Activated T-helper 1 cell treated with anti-CD3 and anti-CD28 coated beads, Interleukin-2, amount 50 U/mL, for 16 hours (primary cell): Measurements from ENCODE around the gene MAN2B1.
"Not testable (repeated sequence)": the region's sequence is repeated elsewhere in the genome, so short reads cannot be mapped to it uniquely, and the experiment has no call there.

Experiments
- DNase-seq, 2 donors: peaks; one replicate each; pipeline ENCODE4 v3.0.0-alpha.2; 2020; ENCODE audit warnings: low read depth in 1 of 2, low spot score in 1 of 2

Gene MAN2B1

DNA sequence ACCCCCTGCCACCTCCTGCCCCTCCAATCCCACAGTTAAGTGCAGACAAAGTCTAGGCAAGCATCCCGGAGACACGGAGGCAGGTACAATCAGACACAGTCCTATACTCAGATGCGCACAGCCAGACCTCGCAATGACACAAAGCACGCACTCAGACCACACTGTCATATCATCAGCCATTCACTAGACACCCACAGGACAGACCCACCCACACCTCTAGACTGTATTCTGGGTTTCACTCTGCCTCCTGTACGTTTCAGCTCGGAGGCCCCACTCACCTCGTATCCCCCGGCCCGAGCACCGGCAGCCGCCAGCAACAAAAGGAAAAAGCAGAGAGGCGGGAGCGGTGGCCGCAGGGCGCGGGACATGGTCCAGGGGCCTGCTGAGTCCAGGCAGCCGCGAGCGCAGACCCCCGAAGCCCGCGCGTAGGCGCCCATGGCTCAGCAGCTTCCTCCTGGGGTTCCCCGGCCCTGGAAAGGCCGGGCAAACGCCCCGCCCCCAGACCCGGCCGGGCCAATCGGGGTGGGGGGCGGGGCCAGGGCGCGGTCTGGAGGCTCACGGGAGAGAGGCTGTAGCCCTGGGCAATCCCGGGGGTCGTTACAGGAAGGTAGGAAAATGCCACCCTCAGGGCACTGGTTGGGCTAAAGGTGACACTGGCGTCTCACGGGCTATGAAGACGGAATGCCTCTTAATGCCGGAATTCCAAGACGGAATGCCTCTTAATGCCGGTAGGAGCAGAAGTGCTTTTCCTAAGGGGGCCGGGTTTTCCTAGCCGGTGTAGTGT is at the start of gene MAN2B1, which contains the start of gene WDR83:
Gene MAN2B1, minus strand, starts transcription at position 478 of the 784 bp plus-strand sequence. Its CDS starts 41 bp downstream, at position 437.
Gene WDR83, plus strand, starts transcription at position 543 of the 784 bp plus-strand sequence. CDS start 2,984 bp downstream, outside the sequence.
- peak; percentile 52 to 73 for DNase-seq

DNA sequence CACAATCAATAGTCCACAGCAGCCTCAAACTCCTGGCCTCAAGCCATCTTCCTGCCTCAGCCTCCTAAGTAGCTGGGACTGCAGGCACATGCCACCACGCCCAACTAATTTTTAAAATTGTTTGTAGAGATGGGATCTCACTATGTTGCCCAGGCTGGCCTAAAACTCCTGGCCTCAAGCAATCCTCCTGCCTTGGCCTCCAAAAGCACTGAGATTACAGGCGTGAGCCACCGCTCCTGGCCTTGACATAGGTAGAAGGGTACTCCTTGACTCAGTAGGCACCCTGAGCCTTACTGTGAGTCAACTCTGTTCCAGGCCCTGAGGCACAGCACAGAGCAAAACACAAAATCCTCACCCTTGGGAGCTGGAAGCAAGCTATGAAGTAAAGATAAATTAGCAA is 49.4 kb upstream of the MAN2B1 start:
- no peak for DNase-seq

DNA sequence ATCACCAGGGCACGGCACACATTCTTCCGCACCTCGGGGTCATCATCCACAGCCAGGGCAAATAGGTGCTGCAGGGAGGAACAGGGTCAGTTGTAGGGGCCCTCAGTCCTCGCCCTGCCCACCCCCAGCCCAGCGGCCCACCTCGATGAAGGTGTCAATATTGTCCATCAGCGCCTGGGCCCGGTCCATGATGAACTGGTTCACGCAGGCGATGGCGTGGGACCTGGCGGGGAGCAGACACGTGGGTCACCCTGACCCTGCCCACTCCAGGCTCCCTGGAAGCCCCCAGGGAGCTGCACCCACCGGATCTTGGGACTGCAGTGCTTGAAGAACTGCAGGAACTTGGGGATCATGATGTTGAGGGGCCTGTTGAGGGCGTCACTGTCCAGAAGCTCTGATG is 48.6 kb upstream of the MAN2B1 start:
- DNase-seq, result no peak

DNA sequence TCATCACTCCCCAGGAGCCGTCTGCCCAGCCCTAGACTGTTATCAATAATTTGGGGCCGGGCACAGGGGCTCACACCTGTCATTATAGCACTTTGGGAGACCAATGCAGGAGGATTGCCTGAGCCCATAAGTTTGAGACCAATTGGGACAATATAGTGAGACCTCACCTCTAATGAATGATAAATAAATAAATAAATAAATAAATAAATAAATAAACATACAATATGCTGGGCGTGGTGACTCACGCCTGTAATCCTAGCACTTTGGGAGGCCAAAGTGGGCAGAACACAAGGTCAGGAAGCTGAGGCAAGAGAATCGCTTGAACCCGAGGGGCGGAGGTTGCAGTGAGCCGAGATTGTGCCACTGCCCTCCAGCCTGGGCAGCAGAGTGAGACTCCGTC is 46.8 kb upstream of the MAN2B1 start:
- DNase-seq, result not testable (repeated sequence)

DNA sequence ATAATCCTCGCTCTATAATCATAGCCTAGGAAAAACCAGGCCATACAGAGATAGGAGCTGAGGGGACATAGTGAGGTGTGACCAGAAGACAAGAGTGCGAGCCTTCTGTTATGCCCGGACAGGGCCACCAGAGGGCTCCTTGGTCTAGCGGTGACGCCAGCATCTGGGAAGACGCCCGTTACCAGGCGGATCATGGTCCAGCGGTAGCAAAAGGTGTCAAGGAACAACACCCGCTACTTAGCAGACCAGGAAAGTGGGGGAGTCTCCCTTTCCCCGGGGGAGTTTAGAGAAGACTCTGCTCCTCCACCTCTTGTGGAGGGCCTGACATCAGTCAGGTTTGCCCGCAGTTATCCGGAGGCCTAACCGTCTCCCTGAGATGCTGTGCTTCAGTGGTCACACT is 45.5 kb upstream of the MAN2B1 start:
- not testable (repeated sequence) for DNase-seq

DNA sequence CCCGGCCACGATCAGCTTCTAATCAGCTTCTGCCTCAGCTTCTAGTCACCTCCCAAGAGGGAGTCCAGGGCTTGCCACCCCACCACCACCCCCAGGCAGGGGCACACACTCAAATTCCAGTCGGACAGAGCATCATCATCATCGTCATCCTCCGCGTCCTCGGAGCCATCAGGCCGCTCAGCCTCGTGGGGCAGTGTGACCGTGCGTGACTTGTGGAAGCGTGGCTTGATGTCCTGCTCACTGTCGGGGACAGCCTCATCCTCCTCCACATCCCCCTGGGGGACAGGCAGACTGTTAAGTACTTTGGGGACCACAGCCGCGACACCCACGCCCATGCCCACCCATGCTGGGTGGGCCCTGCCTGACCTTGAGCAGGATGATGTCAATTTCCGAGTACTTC is 44.6 kb upstream of the MAN2B1 start:
- DNase-seq, result no peak

DNA sequence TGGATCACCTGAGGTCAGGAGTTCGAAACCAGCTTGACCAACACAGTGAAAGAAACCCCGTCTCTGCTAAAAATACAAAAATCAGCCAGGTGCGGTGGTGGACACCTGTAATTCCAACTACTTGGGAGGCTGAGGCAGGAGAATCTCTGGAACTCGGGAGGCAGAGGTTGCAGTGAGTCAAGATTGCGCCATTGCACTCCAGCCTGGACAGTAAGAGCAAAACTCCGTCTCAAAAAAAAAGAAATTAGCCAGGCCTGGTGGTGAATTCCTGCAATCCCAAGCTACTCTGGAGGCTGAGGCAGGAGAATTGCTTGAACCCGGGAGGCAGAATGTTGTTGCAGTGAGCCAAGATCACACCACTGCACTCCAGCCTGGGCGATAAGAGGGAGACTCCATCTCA is 42.1 kb upstream of the MAN2B1 start:
- DNase-seq, result no peak

DNA sequence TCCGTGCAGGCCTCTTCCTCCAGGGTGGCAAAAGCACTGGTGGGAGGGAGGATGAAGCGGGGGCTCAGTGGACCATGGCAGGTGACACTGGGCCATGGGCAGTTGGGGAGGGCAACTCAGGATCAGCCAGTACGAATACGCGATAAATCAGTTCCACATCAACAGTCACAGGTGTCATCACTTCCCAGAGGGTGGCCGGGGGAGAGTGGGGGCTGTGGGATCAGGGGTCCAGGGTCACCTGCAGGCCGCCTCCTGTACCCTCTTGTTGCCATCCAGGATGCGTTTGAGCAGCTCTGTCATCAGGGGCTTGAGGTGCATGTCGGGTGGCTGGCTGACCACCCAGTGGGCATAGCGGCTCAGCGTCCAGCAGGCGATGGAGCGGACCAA is 39.8 kb upstream of the MAN2B1 start:
- DNase-seq, result no peak

DNA sequence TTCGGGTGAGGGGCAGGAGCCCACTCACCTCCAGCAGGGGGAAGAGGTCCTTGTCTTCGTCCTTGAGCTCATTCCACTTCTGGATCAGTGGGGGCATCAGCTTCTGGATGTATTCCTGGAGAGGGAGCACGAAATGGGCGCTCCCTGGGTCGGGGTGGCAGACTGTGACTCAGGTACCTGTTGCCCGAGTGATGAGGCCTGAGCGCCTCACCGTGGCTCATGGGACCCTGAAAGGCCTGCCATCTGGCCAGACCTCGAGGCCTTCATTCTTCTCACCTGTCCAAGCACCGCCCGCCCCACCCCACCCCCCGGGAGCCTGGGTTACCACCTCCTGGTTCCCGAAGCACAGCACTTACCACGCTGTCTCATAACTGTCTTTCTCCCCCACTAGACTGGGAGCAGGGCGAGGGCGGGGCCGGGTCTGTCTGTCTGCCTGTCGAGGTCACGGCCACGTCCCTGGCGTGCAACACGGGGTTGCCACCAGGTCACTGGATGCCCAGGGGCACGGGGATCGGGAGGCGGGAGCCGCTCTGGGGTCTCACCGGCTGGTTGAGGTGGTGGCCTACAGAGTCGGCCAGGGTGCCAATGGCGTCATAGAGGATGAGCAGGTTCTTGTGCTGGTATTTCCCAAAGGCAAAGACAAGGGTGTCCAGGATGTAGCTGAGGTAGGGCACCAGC is 39.3 kb upstream of the MAN2B1 start:
- DNase-seq, result no peak

DNA sequence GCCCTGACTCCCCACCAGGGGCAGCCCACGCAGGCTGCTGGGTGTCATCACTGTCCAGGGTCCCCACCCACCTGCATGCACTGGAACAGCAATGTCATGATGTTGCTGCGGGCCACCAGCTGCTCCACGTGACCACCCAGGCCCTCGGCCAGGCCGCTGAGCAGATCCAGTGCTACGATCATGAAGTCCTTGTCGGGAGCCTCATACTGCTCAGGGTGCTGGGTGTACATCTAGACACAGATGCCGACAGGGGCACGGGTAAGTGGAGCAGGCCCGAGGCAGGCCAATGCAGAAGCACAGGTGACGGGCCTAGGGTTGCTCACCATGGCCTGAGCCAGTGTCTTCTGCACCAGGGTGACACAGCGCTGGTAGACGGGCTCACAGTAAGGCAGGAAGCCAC is 38.6 kb upstream of the MAN2B1 start:
- no peak for DNase-seq

DNA sequence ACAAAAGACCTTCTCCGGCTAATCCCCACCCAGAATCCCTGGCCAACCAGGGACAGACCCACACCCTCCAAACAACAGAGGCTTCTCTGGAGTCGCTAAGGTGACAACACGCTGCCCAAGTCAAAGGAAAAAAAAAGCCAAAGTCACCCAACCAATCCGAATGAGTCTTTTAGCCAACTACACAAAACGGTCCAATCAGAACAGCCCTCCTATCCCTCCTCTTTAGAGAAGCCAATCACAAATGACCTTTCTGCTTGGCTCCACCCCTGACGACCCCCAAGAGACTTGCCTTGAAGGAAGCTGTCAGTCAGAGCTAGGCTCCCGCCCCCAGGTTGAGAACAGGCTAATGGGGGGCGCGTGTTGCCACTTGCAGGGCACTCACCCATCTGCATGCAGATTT is 36.5 kb upstream of the MAN2B1 start:
- DNase-seq, result no peak

DNA sequence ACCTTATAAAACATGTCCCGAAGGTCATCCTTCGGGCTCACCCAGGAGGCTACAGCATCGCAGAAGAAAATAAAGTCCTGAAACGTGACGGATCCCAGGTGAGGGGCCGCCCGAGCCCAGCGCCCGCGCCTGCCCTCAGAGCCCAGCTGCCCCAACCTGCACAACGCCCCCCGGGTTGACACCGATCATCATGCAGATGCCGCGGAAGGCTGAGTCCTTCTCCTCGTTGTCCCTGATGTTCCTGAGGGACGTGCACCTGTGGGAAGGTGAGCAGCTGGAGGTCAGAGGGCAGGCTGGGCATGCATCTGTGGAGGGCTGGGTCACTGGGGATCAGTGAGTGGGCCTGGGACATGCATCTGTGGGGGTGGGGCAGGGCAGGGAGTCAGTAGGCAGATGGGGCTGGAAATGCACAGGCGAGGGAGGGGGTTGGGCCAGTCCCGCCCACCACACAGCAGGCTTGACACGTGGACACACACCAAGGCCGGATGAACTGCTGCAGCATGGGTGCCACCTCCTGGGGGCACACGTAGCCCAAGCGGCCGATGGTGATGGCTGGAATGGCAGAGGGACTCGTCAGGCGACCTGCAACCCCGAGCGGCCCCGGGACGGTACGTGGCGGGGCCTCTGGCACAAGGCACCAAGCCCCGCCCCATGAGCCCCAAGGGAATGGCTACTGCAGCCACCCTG is 35.2 kb upstream of the MAN2B1 start:
- DNase-seq, result no peak

DNA sequence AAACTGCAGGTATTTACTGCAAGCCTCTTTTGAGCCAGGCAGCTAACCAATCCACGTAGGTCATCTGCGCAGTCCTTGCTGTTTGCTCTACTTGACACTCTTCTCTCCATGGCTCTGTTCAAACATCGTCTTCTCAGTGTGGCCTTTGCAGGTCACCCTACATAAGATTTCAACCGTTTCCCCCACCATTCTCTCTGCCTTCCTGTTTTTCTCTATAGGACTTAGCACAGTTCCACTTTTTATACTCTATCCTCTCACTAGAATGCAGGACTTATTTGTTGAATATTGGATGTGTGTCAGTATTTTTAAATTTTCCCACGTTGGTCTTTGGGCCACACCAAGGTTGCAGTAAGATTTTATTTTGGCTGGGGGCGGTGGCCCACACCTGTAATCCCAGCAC is 31.6 kb upstream of the MAN2B1 start:
- no peak for DNase-seq

DNA sequence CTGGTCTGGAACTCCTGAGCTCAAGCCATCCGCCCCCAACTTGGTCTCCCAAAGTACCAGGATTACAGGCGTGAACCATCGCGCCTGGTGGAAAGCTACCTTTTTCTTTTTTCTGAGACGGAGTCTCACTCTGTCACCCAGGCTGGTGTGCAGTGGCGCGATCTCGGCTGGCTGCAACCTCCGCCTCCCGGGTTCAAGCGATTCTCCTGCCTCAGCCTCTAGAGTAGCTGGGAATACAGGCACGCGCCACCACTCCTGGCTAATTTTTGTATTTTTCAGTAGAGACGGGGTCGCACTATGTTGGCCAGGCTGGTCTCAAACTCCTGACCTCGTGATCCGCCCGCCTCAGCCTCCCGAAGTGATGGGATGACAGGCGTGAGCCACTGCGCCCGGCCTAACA is 30.9 kb upstream of the MAN2B1 start:
- not testable (repeated sequence) for DNase-seq

DNA sequence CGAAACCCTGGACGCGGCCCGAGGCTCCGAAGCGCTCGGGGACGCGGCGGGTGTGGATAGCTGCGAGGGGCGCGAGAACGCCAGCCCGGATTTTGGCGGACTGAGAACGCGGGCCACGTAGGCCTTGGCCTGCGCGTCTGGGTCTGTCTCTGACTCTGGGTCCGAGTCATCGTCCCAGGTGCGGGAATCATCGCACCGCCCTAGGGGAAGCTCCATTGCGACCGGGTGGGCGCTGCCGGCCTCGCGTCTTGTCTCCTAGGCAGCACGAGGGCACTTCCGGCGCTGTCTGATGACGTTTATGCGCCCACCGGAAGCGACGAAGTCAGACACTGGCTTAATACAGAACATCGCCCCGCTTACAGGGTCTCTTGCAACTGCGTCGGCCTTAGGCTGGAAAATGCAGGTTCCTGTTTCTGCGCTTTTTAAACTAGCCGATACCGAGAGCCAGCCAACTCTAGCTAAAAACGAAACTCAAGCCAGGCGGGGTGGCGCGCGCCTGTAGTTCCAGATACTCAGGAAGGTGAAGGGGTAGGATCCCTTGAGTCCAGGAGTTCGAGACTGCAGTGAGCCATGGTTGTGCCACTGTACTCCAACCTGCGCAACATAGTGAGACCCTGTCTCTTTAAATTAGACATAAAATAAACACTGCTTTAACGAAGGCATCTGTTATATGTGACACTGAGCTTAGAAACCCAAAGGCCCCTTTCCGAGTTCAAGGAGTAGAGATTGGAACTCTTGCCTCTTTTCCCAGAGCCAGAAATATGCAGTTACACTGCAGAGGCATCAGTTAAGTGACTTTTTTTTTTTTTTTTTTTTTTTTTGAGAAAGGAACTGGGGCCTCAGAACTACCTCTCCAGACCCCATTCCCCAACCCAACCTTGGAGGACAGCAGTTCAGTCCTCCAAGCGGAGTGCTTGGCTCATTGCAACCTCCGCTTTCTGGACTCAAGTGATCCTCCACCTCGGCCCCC is 30.1 kb upstream of the MAN2B1 start, which contains the start of gene FBXW9:
Gene FBXW9, minus strand, starts transcription at position 266 of the 970 bp plus-strand sequence. Its CDS starts 50 bp downstream, at position 216.
- peak; percentile 94 to 99 for DNase-seq

DNA sequence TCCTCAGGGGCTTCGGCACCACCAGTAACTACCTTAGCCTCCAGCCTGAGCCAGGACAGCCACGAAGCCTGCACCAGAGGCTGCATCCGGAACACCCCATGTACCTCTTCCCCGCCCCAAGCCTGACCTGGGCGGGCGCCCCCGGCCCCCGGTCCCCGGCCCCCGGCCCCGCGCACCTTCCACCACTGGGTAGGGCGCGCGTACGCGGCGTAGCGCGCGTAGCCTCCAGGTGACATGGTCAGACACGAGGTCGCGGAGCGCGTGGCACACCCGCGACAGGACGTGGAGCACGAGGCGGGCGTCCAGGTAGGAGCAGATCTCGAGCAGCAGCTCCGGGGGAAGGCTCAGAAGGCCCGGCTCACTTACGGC is 29.4 kb upstream of the MAN2B1 start:
- DNase-seq, result no peak

DNA sequence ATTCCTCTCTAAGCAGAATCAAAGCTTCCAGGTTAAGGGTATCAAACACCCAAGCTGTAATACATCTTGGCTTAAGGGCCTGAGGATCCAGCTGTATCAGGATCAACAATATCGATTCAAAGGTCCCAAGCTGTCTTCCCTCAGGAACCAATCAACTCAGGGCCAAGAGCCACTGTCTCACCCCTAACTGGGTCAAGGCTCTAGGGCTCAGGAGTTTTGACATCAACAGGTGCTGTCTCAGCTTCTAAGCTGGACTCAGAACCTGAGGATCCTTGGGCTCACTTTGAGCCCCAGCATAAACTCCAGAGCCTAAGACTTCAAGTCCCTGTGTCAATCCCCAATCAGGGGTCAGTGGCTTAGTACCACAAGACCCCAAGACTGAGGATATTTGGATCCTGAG is 29.0 kb upstream of the MAN2B1 start:
- no peak for DNase-seq

DNA sequence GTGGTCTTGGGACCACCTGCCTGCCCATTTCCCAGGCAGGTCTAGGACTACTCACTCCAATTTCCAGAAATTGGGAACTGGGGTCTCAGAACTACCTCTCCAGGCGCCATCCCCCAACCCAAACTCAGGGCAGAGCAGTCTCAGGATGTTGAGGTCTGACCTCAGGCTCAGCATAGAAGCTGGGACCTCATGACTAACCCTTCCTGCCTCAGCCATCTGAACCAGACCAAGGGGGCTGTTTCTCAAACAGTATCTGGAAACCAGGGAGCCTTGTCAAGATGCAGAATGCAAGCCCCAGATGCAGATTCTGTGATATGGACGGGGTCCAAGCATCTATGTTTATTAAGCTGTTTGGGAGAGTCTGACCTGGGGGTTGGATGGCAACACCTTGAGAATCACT is 28.6 kb upstream of the MAN2B1 start:
- no peak for DNase-seq

DNA sequence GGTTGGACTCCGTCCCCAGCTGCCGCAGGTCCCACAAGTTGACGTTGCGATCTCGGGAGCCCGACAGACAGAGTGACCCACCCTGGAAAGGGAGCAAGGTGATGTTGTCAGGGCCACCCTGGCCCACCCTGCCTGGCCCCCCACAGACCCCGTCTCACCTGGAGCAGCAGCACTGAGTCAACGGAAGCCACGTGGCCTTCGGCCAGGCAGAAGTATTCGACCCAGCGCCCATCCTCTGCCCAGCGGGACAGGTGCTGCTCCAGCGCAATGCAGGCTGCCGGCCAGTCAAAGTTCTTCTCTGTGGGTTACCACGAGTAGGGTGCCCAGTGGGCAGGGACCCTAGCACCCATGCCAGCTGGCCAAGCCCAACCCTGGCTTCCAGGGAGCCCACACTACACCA is 28.1 kb upstream of the MAN2B1 start:
- DNase-seq, result no peak

DNA sequence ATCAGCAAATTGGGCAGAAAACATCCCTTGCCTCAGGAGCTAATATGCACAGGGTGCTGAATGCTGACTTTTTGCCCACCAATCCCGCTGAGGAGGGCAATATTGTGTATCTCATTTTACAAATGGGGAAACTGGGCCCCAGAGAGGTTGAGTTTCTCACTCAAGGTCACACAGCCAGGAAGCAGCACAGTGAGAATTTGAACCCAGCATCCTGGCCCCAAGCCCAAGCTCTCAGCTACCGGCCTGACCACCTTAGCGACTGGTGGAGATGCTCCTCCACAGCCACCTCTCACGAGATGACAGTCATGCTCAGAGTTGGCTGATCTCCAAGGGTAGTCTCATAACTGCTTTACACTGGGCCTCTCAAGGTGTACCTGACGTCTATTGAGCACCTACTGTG is 26.4 kb upstream of the MAN2B1 start:
- no peak for DNase-seq
